ENCODE results near the gene PLCL1.
A peak's percentile ranks its signal among the peaks of the same experiment; 100 is the strongest.
"Not testable (repeated sequence)": the region's sequence is repeated elsewhere in the genome, so short reads cannot be mapped to it uniquely, and the experiment has no call there.

Gene PLCL1

GRCh38 chr2:198004921-198005829 lies 200.8 kb downstream of the PLCL1 start:
- no peak for DNase-seq

DNA sequence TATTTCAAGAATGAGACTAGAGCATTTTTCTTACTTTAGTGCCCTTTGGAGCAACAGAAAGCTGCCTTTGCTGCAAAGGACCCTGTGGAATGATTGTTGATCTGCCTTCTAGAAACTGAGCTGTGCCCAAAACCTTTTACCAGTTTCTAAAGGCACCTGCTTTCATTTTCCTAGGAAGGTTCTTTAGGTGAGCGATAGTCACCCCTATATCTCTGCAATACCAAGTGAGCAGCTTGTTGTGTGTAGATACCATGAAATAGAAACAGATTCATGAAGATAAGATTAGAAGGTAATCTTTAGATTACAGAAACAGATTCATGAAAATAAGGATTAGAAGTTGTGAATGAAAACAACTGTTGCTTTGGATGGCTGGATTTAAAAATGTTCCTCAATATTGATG lies 202.3 kb downstream of the PLCL1 start:
- DNase-seq, result no peak

DNA sequence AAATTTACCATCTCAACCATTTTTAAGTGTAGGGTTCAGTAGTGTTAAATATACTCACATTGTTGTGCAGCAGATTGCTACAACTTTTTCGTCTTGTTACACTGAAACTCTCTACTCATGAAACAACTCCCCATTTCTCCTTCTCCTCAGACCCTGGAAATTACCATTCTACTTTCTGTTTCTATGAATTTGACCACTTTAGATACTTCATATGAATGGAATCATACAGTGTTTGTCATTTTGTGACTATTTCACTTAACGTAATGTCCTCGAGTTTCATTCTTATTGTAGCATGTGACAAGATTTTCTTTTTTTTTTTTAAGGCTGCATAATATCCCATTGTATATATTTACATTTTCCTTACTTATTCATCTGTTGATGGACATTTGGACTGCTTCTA lies 203.8 kb downstream of the PLCL1 start:
- no peak for DNase-seq

DNA sequence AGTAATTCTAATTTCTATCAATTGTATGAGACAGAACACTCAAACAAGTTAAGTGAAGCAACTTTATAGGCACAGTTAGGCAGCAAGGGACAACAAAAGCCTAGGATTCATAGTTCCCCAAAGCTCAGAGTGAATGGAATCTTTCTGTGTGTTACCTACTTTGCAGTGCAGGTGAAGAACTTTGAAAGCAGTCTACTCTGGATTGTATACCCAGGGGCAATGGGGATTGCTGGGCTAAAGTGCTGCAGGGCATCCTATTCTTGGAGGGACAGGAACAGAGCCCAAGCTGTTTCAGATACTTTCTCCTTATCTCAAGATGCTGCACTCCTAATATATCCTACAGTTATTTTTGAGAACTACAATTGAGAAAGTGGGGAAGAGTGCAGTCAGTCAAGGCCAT lies 207.6 kb downstream of the PLCL1 start:
- DNase-seq, result no peak

GRCh38 chr2:198016243-198016642 lies 211.8 kb downstream of the PLCL1 start:
- DNase-seq, result no peak

- DNase-seq, result no peak
Observed at GRCh38 chr2:198017068-198017467, 212.7 kb downstream of the PLCL1 start.

GRCh38 chr2:198028955-198029354 lies 224.6 kb downstream of the PLCL1 start:
- DNase-seq, result no peak

GRCh38 chr2:198029576-198029975 lies 225.2 kb downstream of the PLCL1 start:
- DNase-seq, result not testable (repeated sequence)

- no peak for DNase-seq
Observed at GRCh38 chr2:198033626-198034025, 229.2 kb downstream of the PLCL1 start.

DNA sequence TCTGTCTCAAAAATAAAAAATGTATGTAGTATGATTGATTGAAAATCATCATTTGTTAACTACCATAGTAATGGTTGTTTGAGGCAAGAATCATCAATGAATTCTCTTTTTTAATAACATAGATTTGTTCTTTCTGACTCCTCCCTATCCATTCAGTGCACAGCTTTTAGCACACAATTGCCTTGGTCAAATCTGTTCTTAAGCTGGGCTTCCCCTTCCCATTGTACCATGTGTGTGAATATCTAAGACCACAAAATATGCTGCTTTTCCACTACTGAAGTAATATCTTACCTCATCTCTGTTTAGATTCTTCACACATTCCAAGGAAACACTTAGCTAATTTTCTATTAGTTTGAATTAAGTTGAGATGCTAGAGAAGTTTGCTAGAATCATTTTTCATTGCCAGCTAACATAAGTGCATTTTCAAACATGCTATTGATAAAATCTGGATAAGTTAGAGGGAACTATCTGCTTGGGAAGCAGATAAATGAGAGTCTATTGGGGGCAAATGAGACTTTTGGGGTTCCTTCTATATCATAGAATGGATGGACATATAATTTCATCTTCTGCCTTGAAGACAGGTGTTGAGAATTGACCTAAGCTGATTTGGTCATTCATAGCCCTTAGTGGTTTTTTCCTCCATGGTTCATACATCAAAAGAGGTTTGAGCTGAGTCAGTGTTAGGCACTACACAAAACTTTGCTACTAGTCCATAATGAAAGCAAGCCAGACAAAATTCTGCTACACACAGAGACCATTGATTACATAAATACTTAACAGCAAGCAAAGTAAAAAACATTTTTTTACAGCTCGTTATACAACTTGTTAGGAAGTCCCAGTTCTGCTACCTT lies 231.9 kb downstream of the PLCL1 start:
- DNase-seq, result no peak

DNA sequence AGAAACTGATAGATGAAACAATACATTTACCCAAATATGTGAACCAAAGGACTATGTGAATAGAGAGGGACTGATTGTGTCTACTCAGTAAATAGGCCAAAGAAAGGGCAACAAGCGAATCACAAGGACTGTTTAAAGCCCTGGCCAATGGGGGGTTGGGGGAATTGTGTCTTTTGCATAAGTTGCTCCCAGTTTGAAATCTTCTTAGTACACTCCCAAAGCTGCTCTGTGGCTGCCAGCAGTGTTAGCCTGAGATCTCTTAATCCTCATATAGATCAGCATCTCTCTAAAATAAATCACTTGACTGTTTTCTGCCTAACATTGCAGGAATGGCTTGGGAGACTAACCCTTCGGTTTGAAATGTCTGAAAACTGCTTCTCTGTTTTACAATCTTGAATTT lies 236.4 kb downstream of the PLCL1 start:
- DNase-seq, result no peak

GRCh38 chr2:198042189-198042588 lies 237.8 kb downstream of the PLCL1 start:
- no peak for DNase-seq

- no peak for DNase-seq
Observed at GRCh38 chr2:198044777-198045176, 240.4 kb downstream of the PLCL1 start.

DNA sequence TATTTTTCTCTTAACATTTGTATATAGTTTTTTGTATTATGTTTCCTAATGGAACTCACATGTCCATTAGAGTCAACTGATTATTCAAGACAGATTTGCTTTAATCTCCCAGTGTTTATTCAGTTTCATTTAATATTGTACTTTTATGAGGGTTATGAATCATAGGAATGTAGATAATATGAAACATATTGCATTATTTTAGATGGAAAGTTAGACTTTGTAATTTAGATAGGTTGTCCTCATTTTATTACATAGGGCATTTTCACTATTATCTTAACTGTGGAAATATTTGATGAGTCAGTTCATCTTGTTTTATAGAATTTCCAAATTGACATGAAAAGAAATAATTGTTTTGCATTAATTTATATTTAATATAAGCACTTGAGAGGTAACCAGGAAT lies 240.8 kb downstream of the PLCL1 start:
- DNase-seq, result no peak

- DNase-seq, result no peak
Observed at GRCh38 chr2:198052741-198053140, 248.3 kb downstream of the PLCL1 start.

GRCh38 chr2:198053148-198053547 lies 248.8 kb downstream of the PLCL1 start:
- DNase-seq, result no peak

GRCh38 chr2:198053776-198054175 lies 249.4 kb downstream of the PLCL1 start:
- no peak for DNase-seq

DNA sequence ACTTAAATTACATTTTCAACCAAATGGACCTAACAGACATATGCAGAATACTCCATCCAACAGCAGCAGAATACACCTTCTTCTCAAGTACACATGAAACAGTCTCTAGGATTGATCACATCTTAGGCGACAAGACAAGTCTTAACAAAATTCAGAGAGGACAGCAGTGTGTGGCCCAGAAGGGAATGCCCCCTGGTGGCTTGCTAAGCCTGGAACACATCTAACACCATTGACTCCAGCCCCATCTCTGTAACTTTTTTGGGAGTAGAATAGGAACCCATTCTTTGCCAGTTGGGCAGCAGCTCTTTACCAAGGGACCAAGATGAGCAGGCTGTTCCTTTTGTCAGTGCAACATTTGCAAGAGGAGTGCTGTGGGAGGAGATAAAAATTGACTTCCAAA lies 249.9 kb downstream of the PLCL1 start:
- DNase-seq, result peak in 1 of 2 donors; percentile 9

- DNase-seq, result no peak
Observed at GRCh38 chr2:198055716-198056115, 251.3 kb downstream of the PLCL1 start.

DNA sequence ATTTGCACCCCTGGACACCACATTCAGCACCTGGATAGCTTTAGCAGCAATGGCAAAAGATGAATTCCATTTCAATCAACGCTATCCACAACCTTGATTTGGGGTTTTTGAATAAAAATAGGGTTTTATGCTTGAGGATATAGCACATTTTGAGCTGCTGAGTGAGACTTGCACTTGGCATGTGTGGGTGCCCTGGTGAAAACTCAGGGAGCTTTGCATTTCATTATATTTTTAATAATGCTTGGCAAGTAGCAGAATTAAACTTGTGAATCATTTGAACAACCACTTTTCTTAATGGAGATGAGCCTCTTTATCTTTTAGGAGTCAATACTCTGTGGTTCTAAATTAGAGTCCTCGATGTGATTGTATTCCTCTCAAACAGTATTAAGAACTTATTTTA lies 252.4 kb downstream of the PLCL1 start:
- DNase-seq, result no peak

GRCh38 chr2:198059800-198060199 lies 255.4 kb downstream of the PLCL1 start:
- no peak for DNase-seq

DNA sequence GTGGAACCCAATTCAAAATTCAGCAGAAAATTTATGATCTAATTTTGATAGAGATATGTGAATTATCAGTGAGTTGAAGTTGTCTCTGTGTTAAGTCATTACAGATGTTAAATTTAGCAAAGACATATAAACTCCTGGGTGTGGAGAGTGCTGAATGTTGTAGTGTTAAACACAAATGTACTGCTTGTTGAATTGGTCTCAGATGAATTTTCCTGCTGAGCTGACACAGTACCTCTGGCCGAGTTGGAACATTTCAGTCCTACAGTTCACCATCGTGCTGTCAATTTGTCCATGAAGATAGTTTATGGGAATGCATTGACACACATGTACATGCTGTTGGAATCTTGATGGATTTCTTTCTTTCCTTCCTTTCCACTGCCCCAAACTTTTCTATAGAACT lies 255.9 kb downstream of the PLCL1 start:
- DNase-seq, result no peak

- no peak for DNase-seq
Observed at GRCh38 chr2:198062826-198063225, 258.4 kb downstream of the PLCL1 start.

GRCh38 chr2:198063242-198063641 lies 258.8 kb downstream of the PLCL1 start:
- no peak for DNase-seq

Data from inflammatory macrophage treated with lipopolysaccharide for 1 hour (primary cell).